HEK293T (cell line): ENCODE measurements around the gene IGF2BP2.

Source experiments
- ARNT ChIP-seq: fragments of 450-650 bp; IDR thresholded peaks from 2 replicates; pipeline ENCODE4 v1.6.1; 2017; ENCODE audit warnings: mild to moderate bottlenecking
- BHLHE40 ChIP-seq: fragments of 450-650 bp; IDR thresholded peaks from 2 replicates; pipeline ENCODE4 v1.6.1; 2016; ENCODE audit warnings: mild to moderate bottlenecking, moderate library complexity, borderline replicate concordance
- ELF4 ChIP-seq: fragments of 450-650 bp; IDR thresholded peaks from 2 replicates; pipeline ENCODE4 v1.6.1; 2017; ENCODE audit warnings: antibody characterized with exemption
- FOXA1 ChIP-seq: fragments of 450-650 bp; IDR thresholded peaks from 2 replicates; pipeline ENCODE4 v1.6.1; 2016; ENCODE audit warnings: mild to moderate bottlenecking
- FOXM1 ChIP-seq: fragments of 450-650 bp; IDR thresholded peaks from 2 replicates; pipeline ENCODE4 v1.6.1; 2017; ENCODE audit warnings: mild to moderate bottlenecking, borderline replicate concordance
- HDGF ChIP-seq: fragments of 450-650 bp; IDR thresholded peaks from 2 replicates; pipeline ENCODE4 v1.6.1; 2017; ENCODE audit warnings: antibody characterized with exemption, borderline replicate concordance
- NFRKB ChIP-seq: fragments of 450-650 bp; IDR thresholded peaks from 2 replicates; pipeline ENCODE4 v1.6.1; 2016; ENCODE audit warnings: mild to moderate bottlenecking, moderate library complexity
- PKNOX1 ChIP-seq: fragments of 450-650 bp; IDR thresholded peaks from 2 replicates; pipeline ENCODE4 v1.6.1; 2016
- SP1 ChIP-seq: fragments of 450-650 bp; IDR thresholded peaks from 2 replicates; pipeline ENCODE4 v1.6.1; 2017
- SUZ12 ChIP-seq: fragments of 450-650 bp; IDR thresholded peaks from 2 replicates; pipeline ENCODE4 v1.6.1; 2016; ENCODE audit warnings: mild to moderate bottlenecking
- TARDBP ChIP-seq: fragments of 450-650 bp; IDR thresholded peaks from 2 replicates; pipeline ENCODE4 v1.6.1; 2016
- ZNF384 ChIP-seq: fragments of 450-650 bp; IDR thresholded peaks from 2 replicates; pipeline ENCODE4 v1.6.1; 2016

GRCh38 chr3:185680231-185680630, 144.6 kb downstream of the IGF2BP2 start:
- TF ChIP-seq FOXA1 (no peak), HDGF (no peak), ELF4 (no peak), TARDBP (no peak), SUZ12 (no peak), BHLHE40 (no peak), SP1 (no peak), NFRKB (no peak), PKNOX1 (no peak), ZNF384 (no peak), FOXM1 (no peak), ARNT (no peak)
